Brain microvascular endothelial cell (primary cell): ENCODE data around the gene RBMS3.
"Not testable (repeated sequence)": the region's sequence is repeated elsewhere in the genome, so short reads cannot be mapped to it uniquely, and the experiment has no call there.

Source experiments
- DNase-seq: peaks from one replicate; pipeline ENCODE4 v3.0.0-alpha.2; 2020
- H3K27ac ChIP-seq: fragments of 250-450 bp; sonication (Bioruptor Pico); 2 replicates; pipeline ENCODE4 v1.5.1; 2020; ENCODE audit warnings: mild to moderate bottlenecking, moderate library complexity
- H3K27me3 ChIP-seq: fragments of 250-450 bp; sonication (Bioruptor Pico); replicated peaks from 2 replicates; pipeline ENCODE4 v1.5.1; 2020; ENCODE audit warnings: mild to moderate bottlenecking
- H3K36me3 ChIP-seq: fragments of 250-450 bp; sonication (Bioruptor Pico); replicated peaks from 2 replicates; pipeline ENCODE4 v1.5.1; 2020; ENCODE audit warnings: mild to moderate bottlenecking
- H3K4me3 ChIP-seq: 2 replicates; pipeline ENCODE4 v1.5.1; 2011; ENCODE audit warnings: low read depth, mild to moderate bottlenecking, control low read depth, low read length, moderate library complexity
- in situ Hi-C: cut with HindIII; loops from 2 replicates; pipeline ENCODE4 v1.10.0; 2017; ENCODE audit warnings: low sequenced_read_pairs, low pct_ligation_motif_present
- TF ChIP-seq, protein P1 (sequence below): IDR thresholded peaks from 2 replicates; pipeline ENCODE4 v1.5.1; 2011; ENCODE audit warnings: low read depth, mild to moderate bottlenecking, moderate library complexity, low read length, control low read depth, inconsistent platforms; ENCODE audit errors: missing control alignments

RBMS3 gene

GRCh38 chr3:29515451-29515850, 234.6 kb downstream of the RBMS3 start:
- no peaks in the 10 kb centered on the region for H3K36me3 ChIP-seq
- no peak overlapping the region for H3K4me3 ChIP-seq
- TF ChIP-seq, protein P1, sequence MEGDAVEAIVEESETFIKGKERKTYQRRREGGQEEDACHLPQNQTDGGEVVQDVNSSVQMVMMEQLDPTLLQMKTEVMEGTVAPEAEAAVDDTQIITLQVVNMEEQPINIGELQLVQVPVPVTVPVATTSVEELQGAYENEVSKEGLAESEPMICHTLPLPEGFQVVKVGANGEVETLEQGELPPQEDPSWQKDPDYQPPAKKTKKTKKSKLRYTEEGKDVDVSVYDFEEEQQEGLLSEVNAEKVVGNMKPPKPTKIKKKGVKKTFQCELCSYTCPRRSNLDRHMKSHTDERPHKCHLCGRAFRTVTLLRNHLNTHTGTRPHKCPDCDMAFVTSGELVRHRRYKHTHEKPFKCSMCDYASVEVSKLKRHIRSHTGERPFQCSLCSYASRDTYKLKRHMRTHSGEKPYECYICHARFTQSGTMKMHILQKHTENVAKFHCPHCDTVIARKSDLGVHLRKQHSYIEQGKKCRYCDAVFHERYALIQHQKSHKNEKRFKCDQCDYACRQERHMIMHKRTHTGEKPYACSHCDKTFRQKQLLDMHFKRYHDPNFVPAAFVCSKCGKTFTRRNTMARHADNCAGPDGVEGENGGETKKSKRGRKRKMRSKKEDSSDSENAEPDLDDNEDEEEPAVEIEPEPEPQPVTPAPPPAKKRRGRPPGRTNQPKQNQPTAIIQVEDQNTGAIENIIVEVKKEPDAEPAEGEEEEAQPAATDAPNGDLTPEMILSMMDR, result no peak
- DNase-seq, result peak; percentile 43
- H3K27ac ChIP-seq, result peak overlapping the region; percentile 19
- no peaks in the 10 kb centered on the region for H3K27me3 ChIP-seq
- in situ Hi-C loops, result no loop called here

DNA sequence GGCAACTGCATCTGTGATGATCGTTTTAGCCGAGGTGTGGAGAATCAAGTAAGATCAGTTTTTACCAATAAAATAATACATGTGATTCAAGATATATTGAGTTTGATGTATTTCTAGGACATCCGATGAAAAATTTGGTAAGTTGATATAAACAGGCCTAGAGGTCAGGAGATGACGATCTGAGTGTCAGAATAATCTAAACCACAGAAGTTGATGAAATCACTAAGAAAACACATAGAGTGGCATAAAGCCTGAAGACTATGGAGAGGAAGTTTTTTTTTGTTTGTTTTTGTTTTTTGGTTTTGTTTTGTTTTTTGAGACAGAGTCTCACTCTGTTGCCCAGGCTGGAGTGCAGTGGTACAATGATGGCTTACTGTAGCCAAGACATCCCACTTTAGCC, 235.3 kb downstream of the RBMS3 start:
- Histone ChIP-seq H3K27me3 (no peaks in the 10 kb centered on the region), H3K36me3 (no peaks in the 10 kb centered on the region), H3K27ac (peak overlapping the region; percentile 19), H3K4me3 (no peak overlapping the region)
- in situ Hi-C loops, result no loop called here
- TF ChIP-seq, protein P1, result no peak
- no peak for DNase-seq

- no peak overlapping the region for H3K4me3 ChIP-seq
- H3K27ac ChIP-seq, result no peak overlapping the region
- H3K27me3 ChIP-seq, result no peaks in the 10 kb centered on the region
- no peak for DNase-seq
- no peaks in the 10 kb centered on the region for H3K36me3 ChIP-seq
- in situ Hi-C loops, result no loop called here
- TF ChIP-seq, protein P1, result no peak
Observed at GRCh38 chr3:29520764-29521163, 239.9 kb downstream of the RBMS3 start.

DNA sequence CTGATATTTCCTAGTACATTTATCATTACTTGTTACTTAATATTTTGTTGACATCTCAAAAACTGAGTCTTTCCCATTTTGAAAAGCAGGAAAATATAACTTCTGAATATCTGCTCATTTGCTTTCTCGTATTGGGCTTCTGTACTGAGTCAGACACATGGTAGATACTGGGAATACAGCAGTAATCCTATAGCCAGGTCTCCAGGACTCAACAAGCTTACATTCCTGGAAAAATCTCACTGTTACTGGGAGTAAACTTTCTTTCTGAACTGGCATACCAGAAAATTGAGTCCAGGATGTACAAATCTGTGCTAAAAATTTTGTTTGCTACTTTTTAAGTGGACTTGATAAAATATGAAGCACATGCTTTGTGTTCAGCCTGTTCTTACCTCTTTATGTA, 240.4 kb downstream of the RBMS3 start:
- Histone ChIP-seq H3K27me3 (no peaks in the 10 kb centered on the region), H3K4me3 (no peak overlapping the region), H3K27ac (no peak overlapping the region), H3K36me3 (no peaks in the 10 kb centered on the region)
- TF ChIP-seq, protein P1, result no peak
- no peak for DNase-seq
- in situ Hi-C loops, result no loop called here

DNA sequence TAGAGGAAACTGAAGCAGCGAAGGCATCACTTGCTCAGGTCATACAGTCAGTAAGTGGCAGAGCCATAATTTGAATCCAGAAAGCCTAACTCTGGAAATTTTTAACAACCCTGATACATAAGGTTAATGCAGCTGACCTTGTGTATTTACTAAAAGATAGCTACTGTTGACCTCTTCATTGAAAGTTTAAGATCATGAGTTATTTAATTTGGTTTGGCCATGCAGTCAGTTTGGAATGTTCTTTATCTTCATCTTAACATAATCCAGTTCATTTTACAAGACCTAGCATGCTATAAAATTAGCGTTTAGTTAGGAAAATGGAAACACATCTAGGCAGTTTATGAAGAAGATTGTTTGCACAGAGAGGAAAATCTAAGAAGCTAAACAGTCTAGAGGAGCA, 240.9 kb downstream of the RBMS3 start:
- in situ Hi-C loops, result no loop called here
- no peaks in the 10 kb centered on the region for H3K36me3 ChIP-seq
- H3K27me3 ChIP-seq, result no peaks in the 10 kb centered on the region
- no peak overlapping the region for H3K27ac ChIP-seq
- H3K4me3 ChIP-seq, result no peak overlapping the region
- TF ChIP-seq, protein P1, result no peak
- DNase-seq, result no peak

DNA sequence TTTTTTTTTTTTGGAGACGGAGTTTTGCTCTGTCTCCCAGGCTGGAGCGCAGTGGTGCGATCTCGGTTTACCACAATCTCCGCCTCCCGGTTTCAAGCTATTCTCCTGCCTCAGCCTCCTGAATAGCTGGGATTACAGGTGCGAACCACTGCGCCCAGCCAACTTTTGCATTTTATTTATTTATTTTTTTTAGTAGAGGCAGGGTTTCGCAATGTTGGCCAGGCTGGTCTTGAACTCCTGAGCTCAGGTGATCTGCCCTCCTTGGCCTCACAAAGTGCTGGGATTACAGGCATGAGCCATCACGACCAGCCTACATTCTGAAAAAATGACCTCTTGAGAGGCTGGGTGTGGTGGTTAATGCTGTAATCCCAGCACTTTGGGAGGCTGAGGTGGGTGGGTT, 243.6 kb downstream of the RBMS3 start:
- H3K36me3 ChIP-seq, H3K27ac ChIP-seq, DNase-seq, in situ Hi-C loops, H3K4me3 ChIP-seq, H3K27me3 ChIP-seq: not testable (repeated sequence)
